ENCODE results near the gene MITF.
"Not testable (repeated sequence)": the region's sequence is repeated elsewhere in the genome, so short reads cannot be mapped to it uniquely, and the experiment has no call there.

Gene MITF

DNA sequence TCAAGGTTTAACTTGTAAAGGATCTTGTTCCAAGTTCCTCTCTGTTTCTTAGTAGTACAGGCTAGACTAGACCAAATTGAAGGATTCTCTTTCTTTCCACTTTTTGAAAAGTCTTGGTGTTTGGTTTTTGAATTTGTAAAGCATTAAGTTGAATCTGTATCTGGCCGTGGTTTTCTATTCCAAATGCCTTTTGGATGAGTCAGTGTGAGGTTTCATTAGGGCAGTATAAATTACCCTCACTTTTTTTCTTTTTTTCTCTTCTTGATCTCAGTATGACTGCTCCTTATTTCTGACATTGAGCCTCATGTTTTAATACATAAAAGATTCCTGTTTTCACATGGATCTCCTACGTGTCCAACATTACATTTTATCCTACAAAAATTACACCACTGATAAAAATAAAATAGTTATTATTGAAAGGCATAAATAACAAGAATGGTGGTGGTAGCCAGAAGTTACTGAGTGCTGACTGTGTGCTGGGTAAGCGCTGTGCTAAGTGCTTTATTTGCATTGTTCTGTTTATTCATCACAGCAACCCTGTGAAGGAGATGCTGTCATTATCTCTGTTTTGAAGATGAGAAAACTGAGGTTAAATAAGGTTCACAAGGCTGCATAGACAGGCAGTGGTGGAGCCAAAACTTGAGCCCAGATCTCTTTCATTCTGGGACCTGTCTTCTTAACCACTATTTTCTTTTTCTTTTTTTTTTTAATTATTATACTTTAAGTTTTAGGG lies 48.3 kb downstream of the MITF start:
- DNase-seq (ENCODE audit: low spot score) = no peak

- no peak for DNase-seq (ENCODE audit: low spot score)
Measured at GRCh38 chr3:69791106-69791505, 51.8 kb downstream of the MITF start.

GRCh38 chr3:69791919-69792399 lies 52.7 kb downstream of the MITF start:
- DNase-seq (ENCODE audit: low spot score) = peak; percentile 19

- DNase-seq (ENCODE audit: low spot score) = not testable (repeated sequence)
Measured at GRCh38 chr3:69796126-69796525, 56.9 kb downstream of the MITF start.

GRCh38 chr3:69803681-69804270 lies 64.5 kb downstream of the MITF start:
- DNase-seq (ENCODE audit: low spot score) = no peak

GRCh38 chr3:69805491-69805890 lies 66.2 kb downstream of the MITF start:
- DNase-seq (ENCODE audit: low spot score) = no peak

GRCh38 chr3:69806735-69807438 lies 67.6 kb downstream of the MITF start:
- DNase-seq (ENCODE audit: low spot score) = no peak

DNA sequence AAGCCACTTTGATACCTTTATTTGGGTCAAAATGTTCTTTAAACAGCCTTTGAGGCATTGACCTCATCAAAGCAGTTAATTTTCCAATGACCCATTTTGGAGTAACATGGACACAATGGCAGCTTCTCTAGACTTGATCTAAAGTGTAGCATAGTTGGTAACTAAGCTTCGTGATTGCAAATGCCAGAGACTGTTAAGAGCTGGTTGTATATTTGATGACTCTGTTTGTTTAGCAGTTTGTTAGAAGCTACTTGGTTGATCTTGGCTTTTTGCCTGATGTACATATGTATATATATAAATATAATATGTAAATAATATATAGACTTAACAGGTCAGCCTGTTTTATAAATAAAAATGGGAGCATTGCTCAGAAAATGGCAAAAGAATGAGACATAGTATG lies 68.4 kb downstream of the MITF start:
- DNase-seq (ENCODE audit: low spot score) = no peak

DNA sequence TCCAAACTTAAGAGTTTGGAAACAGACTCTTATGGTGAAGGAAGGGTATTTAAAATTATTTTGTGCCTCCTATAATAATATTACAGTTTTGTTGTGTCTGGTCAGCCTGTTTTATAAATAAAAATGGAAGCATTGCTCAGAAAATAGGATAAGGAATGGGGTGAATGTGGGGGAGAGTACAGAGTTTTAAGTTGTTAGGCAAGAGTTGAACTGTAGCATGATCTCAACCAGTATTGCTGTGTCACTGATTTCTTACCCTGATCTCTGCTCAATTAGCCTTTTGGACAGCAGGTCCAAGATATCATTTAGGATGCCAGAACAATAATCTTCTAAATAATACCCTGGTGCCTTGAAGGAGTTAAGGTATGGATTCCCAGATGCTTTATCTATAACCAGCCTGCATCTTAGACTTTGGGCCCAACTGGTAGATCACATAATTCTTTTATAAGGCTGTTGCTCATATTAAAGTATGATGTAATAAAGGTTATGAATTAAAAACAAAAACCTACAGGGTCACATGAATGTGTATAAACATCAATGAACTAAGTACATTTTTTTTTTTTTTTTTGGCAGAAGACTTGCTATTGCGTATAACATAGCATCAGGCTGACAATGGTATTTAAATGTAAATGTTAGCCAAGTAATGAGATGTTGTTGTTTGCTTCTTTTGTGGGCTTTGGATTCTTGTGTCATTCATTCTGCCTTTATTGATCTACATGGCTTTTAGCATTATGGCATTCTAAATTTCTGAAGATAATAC lies 70.0 kb downstream of the MITF start:
- DNase-seq (ENCODE audit: low spot score) = no peak

GRCh38 chr3:69811452-69812401 lies 72.5 kb downstream of the MITF start:
- DNase-seq (ENCODE audit: low spot score) = no peak

- no peak for DNase-seq (ENCODE audit: low spot score)
Measured at GRCh38 chr3:69815970-69816369, 76.7 kb downstream of the MITF start.

DNA sequence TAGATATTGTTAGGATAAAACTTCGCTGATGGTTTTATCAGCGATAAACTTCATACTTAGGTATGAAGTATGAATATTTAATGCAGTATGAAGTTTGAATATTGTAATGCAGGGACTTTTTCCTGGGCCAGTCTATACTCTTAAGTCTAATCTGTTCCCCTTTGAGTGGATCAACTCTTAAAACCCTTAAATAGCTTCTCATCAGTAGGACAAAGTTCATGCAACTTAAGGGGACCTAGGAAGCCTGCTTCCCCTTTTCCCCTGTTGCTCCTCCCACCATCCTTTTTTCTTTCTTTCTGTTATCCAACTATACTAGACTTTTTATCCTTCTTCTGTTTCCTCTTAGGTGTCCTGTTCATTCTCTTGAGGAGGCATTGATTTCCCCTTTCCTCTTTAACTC lies 78.7 kb downstream of the MITF start:
- no peak for DNase-seq (ENCODE audit: low spot score)

GRCh38 chr3:69819282-69819681 lies 80.0 kb downstream of the MITF start:
- DNase-seq (ENCODE audit: low spot score) = no peak

- DNase-seq (ENCODE audit: low spot score) = no peak
Measured at GRCh38 chr3:69821133-69821532, 81.9 kb downstream of the MITF start.

DNA sequence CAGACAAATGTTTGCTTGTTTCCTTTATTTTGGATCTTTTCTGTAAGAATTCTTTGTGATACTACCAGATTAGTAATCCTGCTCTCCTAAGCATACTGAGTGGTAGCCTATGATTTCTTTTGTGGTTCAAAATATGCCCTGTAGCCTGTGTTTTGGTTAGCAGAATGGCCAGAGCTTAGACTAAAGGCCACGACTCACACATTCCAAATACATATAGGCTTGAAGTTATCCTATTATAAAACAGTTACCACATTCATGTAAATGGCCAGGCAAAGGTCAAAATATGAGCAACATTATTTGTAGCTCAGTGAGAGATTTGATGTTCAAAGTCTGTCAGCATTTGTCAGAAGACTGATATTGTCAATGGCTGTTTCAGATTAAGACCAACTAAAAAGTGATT lies 84.5 kb downstream of the MITF start:
- DNase-seq (ENCODE audit: low spot score) = no peak

DNA sequence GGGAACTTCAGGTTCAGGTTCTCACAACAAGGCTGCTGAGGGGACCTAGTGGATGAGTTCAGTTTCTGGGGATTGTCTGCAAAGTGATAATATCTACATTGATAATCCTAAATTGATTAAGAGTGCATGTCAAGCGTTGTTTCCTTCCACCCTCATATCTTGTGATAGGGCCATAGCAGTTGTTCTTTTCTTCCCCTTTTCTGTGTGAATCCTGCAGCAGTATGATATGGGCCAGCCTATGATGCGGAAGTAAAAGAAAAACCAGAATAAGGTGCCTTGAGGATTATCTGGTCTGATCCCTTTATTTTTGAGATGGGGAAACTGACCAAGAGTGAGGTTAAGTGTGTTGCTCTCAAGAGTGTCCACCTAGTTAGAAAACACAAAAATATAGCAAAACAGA lies 86.2 kb downstream of the MITF start:
- peak; percentile 1 for DNase-seq (ENCODE audit: low spot score)

DNA sequence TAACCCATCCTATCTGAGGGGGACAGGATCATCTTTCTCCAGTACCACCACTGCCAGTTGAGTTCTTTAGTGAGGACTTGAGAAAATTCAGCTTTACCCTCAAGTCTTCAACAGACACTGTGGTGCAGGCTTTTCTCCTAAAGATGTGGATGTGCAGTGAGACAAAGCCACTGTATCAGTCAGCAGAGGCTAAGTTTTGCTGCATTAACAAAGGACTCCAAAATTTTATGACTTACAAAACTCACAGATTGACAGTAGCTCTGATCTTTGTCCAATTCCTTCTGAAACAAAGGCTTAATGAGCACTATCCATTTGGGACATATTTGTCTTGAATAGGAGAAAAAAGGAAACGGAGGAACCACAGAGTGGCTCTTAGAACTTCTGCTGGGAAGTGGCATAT lies 87.9 kb downstream of the MITF start:
- DNase-seq (ENCODE audit: low spot score) = no peak

GRCh38 chr3:69828817-69829216 lies 89.6 kb downstream of the MITF start:
- DNase-seq (ENCODE audit: low spot score) = no peak

DNA sequence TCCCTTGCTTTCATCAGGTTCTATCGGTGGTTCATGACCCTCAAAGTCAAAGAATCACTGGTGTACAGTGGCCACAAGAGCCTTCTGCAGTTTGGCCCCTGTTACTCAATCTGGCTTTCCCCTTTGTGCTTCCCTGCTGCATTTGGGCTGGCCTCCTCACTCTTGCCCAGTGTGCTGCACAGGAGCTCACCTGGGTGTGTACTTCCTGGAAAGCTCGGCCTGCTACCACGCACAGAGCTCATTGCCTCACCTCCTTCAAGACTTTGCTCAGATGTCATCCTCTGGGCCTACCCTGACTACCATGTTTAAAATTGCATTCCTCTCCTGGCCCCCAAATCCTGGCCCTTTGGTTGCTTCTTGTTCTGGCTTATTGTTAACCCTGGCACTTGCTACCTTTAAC lies 90.9 kb downstream of the MITF start:
- DNase-seq (ENCODE audit: low spot score) = no peak

- no peak for DNase-seq (ENCODE audit: low spot score)
Measured at GRCh38 chr3:69831737-69832136, 92.5 kb downstream of the MITF start.

- DNase-seq (ENCODE audit: low spot score) = no peak
Measured at GRCh38 chr3:69833591-69833990, 94.3 kb downstream of the MITF start.
